ENCODE results near the gene SFMBT2.
"Not testable (repeated sequence)": the region's sequence is repeated elsewhere in the genome, so short reads cannot be mapped to it uniquely, and the experiment has no call there.

Gene SFMBT2

DNA sequence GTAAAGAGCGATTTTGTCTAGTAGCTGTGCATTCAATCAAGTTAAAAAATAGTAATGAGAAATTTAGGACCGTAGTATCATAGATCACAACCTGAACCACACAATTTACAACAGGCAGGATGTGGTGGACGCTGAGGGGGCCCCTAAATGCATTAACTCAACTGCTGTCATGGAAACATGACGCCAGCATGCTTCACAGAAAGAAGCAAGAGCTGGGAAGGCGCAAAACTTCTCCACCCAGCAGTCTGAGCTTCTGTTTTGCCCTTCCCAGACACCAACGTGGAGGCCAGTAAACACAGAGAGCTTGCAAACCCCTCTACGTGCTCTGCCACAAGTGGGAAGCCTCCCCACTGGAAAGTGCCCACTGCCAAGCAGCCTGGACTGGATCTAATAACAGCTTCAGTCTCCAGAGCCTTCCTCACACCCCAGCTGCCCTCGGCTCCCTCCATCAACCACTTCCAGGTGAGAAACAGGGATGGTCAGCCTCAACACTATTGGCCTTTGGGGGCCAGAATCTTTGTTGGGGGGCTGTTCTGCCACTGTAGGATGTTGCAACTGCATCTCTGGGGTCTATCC lies 151.8 kb downstream of the SFMBT2 start:
- DNase-seq = no peak

DNA sequence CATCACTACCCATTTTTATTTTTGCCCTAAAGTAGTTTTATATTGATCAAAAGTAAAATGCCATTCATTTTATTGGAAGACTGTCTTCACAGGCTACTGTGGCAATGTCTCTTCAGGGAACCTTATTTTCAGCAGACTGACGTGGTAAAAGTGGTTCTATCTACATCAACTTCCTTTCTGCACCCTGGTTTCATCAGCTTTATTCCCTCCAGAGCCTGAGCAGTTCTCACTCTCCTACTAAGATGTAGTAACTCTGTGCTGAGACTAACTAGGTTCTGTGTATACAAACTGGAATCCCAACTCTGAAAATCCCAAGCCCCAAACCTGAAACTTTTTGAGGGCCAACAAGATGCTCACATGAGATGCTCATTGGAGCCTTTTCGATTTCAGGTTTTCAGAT lies 155.3 kb downstream of the SFMBT2 start:
- DNase-seq = no peak

DNA sequence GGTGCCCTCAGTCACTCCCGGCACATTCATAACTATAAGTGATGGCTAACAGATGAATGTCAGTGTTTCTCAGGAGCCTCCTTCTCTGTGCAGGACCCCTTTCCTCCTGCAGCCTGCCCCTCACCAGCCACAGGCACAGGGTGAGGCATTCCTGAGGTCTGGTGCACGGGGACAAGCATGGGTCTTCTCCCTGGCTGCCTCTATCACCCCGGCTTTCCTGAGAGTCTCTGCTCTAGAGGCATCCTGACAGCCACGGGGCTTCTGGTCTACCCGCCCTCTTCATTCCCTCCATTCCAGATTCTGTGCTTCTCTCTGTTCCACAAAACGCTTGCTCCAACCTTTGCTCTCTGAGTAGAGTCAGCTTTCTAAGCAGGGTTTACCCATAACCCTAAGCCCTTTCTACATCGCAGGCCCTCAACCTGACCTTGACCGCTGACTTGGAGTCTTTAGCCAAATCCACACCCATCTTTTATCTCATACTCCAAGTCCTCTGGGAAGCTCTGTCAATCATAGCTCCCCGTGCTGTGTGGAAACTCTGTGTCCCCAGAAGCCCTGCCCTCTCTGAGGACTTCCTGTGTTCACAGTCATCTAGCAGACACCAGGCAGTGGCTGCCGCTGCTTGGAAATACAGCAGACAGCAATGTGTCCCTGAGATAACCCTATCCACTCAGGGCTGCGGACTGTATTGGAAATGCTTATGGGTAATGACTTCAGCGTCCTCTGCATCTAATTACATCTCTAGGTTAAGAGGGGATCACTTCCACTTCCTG lies 159.0 kb downstream of the SFMBT2 start:
- no peak for DNase-seq

DNA sequence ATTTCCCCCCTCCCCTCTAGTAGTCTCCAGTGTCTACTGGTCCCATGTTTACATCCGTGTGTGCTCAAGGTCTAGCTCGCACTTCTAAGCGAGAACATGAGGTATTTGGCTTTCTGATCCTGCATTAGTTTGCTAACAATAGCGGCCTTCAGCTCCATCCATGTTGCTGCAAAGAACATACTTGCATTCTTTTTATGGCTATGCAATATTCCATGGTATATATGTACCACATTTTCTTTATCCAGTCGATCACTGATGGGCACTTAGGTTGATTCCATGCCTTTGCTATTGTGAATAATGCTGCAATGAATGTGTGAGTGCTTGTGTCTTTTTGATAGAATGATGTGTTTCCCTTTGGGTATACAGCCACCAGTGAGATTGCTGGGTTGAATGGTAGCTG lies 160.6 kb downstream of the SFMBT2 start:
- DNase-seq = no peak

DNA sequence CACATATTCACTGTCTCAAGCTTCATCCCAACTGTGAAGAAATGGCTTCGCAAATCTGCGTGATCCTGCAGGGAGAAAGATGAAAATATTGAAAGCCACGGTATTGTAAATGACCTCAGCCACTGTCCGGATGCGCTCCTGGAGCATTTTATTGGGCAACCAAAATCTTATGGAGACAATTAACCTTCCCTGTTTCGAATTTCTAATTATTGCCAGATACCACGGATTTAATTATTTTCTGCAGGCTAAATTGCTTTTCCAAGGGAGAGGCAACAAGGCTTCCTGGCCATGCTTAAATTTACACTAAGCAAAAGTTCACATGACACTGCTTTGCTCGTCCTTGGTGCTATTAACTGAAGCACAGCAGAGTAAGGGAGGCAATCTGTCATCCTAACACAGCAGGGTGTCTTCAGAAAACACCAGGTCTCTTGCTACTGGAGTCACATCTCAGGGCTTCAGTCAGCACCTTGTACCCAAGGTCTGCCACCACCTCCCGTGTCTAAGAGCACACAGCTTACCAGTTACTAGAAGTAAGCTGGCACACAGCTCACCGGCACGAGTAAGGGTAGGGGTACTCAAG lies 162.2 kb downstream of the SFMBT2 start:
- DNase-seq = no peak

DNA sequence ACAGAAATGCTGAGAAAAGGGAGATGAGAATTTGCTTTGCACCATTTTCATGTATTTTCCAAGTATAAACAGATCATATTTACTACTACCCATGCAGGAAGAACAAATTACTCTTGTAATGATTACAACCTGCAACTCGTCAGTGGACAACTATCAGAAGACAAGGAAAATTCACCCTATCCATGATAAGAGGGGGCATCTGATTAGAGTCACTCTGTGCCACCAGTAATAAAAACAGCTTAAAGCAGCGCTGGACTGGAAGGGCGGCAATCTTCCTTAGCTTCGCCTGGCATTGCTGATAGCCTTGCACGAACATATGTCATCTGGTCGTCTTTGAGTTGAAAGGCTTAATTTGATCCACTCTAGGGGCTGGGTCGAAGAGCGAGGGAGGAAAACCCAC lies 162.7 kb downstream of the SFMBT2 start:
- no peak for DNase-seq

DNA sequence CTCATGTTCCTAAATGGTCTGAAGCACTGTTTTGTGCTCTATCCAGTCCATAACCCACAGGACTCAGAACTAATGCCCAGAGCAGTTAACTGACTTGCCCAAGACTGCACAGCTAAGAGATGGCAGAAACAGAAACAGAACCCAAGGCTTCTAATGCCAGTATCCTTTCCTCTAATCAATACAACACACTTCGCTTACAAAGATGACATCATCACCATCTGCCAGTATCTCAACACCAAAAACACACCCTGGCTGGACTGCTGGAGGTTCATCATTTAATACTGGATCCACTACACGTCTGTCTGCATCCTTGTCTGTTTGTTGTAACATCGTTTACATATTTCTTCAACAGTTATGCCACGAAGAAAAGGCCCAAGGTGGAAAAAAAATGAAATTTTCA lies 165.3 kb downstream of the SFMBT2 start:
- no peak for DNase-seq

DNA sequence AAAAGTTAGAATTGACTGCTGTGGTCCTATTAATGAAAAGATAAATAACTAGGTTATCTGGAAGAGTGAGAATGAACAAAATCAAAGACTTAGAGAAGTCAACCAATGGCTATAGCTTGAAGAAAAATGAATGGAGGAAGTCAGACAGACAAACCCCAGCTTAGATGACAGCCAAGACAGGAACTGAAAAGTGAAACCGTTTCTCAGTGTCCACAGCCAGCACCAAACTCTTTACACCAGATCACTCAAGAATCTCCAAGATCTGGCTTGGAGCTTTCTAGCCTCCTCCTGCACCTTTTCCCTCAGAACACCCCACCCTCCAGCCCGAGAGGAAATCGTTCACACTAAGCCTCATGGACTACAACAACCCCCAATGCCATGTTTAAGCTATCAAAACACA lies 167.0 kb downstream of the SFMBT2 start:
- DNase-seq = no peak

DNA sequence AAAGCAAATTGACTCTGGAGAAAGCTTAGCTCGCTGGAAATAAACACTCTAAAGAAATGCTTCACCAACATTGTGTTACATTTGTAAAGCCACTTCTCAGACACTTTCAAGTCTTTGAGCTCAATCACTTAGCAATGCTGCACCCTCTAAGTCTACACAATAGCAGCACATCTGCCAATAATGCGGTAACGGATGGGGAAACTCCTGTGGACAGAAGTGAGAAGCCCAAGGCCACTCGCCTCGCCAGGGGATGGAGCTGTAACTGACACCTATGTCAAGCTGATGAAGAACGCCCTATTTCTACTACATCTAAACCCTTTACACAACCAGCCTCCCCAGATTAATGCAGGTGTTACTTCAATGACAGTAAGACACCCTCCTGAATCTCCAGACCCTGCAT lies 167.7 kb downstream of the SFMBT2 start:
- no peak for DNase-seq

DNA sequence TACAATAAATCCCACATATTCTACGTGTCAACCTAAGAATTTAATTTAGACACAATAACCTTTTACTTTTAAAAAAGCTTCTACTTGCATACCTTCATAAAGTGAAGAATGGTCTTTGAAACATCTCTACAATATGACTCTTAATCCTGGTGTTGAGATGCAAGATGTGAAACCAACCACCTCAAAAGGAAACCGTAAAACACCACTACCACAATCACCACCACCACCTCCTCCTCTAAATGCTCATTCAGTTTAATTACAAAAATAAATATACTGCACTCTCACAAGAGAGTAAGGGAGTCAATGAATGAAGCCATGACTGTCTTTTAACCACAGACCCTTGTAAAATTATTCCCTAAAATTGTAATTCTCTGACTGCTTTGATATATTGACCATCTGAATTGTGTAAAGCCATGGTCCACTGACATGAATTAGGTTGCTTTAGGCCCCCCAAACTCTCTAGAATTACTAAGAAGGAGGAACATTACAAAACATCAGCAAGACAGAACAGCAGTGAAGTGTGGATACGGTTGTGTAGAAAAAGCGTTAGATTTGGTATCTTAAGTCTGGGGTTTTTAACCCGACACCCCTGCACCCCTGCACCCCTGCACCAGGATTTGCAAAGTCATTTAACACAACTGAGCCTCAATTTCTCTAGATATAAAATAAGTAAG lies 171.4 kb downstream of the SFMBT2 start:
- DNase-seq = no peak

DNA sequence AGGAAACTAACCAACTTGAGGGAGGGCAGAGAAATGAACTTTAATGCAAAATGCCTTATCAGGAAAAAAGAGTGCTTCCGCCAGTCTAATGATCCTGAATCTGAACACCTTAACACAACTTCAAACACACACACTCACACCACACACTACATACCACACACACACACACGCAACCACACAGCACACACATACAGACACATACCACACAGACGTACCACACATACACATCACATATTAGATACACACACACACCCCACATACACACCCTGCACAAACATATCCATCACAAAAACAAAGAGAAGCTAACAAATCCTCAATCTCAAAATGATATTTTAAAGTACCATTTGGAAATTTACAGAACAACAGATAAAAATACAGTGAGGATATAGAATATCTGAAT lies 175.5 kb downstream of the SFMBT2 start:
- no peak for DNase-seq

DNA sequence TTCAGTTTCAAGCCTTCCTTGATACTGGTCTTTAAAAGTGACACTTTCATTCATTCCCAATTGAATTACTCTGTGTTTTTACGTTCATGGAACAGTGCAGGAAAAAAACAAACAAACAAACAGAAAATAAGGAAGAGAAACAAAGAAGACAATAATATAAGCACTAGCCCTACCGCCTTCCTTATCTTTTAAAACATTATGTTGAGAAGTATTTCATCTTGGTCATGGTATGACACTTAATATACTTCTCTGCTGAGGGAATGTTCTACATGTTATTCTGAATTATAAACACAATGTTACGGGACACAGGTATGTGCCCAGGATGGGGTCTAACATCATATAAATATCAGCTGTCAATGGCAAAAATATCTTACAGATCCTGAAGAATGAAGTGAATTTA lies 176.7 kb downstream of the SFMBT2 start:
- DNase-seq = no peak

DNA sequence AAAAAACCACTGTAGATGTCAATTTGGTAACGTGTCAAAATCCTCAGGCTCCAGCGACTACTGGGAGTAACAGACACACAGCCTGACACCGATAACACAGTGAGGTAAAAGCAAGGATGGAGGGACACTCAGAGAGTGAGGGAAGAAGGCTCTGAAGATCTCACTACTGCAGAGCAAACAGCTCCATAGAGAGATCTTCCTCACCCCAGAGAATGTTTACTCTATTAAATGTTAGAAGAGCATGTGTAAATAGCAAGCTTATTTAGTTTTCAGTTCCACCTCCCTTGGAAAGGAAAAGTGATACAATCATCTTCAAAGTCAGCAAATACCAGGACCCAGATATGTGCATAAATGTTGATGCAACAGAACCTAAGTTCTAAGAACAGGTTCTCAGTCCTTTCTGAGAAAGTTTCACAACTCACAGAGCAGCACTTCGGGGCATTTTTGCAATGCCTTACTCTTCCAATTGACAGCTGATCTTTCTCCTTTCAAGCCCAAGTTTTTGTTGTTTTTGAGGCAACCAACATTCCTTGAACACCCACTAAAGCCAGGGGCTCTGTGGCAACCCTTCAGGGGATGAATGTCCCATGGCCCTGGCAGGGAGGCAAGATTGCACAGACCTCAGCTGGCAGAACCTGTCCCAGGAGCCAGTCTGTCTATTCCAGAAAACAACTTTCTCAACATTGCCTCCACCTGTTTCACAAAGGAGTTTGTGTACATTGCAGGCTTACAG lies 177.4 kb downstream of the SFMBT2 start:
- no peak for DNase-seq

DNA sequence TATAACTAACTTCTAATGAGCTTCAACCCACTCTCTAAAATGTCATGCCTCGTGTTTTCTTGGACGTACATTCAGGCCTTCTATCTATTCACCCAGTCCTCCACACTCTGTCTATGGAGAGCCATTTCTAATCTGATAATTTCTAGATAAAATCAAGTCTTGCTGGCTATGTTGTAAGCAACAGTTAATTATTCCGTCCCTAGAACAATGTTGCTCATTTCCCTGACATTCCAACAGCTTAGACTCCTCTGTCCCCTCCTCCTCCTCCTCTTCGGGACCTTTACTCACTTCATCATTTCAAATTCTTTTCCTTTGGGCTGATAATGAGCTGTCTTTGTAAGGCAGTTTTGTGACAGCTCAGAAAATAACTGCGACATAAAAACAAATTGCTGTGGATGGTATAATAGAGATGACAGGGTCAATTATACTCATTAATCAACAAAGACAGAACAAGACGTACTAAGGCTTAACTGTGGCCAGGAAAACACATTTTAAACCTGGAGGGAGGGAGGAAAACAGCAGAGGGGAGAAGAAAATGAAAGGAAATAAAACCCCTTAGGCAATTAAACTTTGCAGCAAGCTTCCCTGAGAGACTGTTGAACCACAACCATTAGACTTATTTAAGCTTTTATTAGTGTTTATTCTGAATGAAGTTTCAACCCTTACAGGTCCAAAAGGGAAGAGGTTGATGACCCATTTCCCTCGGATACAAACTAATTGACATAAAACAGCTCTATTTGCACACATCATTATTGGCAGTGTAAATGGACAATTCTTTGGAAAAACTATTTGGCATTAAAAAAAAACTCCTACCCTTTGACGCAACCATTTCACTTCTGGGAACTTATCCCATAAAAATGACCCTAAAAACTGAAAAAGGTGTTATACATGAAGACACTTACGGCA lies 179.1 kb downstream of the SFMBT2 start:
- DNase-seq = no peak

DNA sequence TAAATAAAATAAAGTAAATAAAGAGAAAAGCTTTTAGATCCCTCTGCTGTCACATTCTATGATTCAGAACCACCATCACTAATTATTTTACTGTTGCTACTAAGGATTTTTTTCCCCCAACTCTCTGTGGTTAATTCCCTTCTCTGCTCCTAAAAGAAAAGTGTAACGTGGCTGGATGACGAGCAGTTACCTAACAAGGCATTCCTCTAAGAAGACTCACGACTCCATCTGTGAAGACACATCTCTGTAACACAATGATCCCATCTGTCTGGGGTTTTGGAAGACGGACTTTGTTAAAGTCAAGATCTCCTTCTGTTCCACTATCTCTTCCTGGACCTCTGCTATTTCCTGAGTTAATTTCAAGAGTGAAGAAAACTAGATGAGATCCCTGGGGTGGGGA lies 179.9 kb downstream of the SFMBT2 start:
- no peak for DNase-seq

DNA sequence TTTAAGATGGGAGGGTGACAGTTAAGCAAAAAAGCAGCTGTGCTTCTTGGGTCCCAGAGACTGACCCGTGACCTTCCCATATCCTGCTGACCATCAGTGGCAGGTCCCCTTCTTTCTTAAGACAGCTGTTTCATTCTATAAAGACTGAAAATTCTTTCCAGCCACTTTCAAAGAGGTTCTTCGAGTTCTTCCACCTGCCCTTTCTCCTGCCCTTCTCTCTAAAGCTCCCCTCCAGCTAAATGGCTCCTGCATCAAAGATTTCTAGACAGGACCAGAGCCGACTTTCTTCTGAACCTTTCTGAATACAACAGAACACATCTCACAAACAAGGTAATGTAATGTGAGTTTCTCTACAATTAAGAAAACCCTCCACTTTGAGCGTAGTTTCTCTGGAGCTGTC lies 180.8 kb downstream of the SFMBT2 start:
- DNase-seq = no peak

DNA sequence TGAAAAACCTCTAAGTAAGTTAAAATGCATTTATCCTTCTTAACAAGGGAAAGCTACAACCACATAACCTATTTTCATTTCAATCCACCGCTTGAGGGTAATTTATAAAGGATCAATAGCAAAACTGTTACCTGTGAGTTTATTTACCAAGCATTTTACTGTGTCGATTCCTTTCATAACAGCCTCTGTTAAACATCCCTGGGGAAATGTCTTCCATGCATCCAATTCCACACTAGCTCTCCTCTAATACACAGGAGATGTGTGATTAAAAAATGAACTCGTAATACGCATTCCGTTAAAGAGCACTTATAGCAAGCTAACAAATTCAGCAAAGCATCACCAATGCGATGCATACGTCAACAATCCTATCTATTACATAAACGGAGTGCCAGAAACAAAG lies 185.7 kb downstream of the SFMBT2 start:
- no peak for DNase-seq

DNA sequence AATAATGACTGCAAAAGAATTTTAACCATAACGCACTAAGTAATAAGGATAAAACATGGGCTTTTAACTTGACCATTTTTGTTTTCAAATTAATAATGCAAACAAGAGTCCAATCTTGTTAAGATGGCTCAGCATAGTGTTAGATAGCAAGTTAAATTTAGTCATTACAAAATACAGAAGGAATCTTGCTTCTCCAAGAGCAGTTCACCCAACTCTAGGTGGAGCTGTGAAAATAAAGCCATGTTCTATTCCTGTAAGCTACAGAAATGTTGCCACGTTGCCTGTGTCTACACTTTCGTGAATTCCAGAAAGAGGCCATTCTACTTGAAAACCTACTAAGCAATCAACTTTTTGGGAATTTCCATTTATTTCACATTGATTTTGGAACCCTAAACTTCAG lies 191.9 kb downstream of the SFMBT2 start:
- DNase-seq = peak; percentile 25

DNA sequence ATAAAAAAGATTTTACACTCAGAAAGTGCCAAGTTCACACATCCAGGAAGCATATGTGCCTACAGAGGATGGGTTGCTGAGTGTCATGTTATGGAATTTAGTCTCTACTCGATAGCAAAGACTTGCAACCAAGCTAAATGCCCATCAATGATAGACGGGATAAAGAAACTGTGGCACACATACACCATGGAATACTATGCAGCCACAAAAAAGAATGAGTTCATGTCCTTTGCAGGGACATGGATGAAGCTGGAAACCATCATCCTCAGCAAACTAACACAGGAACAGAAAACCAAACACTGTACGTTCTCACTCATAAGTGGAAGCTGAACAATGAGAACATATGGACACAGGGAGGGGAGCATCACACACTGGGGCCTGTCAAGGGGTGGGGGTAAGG lies 198.1 kb downstream of the SFMBT2 start:
- not testable (repeated sequence) for DNase-seq

DNA sequence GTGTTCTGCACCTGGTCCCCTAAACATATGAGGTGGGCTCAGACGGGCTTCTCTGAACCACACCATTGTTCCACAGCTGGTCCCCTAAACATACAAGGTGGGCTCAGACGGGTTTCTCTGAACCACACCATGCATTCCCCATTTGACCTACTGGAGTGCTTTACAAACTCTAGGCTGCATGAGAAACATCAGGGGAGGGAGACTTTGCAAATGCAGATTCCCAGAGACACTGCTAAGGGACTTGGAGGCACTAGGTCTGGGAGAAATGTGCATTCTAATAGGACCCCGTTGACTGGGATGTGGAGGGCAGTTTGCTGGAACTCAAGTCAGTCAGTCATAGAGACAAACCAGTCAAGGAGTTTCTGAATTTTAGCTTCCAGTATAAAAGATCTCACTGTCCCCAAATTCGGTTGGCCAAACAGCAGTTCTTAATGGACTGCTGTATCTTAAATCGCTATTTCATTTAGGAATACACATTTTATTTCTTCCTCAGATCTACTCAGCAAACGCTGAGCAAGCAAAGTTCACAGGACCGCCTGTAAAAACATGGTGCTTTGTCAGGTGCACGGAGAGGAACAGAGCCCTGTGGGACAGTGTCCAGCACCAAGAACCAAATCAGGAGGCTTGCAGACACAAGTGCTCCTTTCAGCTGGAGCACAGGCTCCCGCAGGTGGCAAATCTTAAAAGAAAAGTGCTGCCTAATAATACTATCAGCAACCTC lies 198.8 kb downstream of the SFMBT2 start:
- DNase-seq = no peak

DNA sequence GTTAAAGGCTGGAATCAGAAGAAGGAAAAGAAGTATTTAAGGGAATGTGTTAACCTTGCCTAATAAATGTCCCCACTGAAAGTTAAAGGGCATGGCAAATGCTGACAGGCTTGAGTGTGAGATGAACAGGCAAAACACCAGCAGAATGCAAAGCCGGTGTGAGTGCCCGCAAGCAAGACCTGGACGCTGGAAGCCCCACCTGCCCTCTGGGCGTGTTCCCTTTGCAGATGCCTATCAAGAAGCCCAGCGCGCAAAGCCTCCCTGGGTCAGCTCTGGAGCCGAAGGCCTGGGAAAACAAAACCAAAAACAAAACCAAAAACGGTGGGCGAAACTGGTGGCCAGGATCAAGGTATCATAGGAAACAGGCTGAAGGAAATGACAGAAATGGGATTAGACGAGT lies 200.3 kb downstream of the SFMBT2 start:
- DNase-seq = no peak

DNA sequence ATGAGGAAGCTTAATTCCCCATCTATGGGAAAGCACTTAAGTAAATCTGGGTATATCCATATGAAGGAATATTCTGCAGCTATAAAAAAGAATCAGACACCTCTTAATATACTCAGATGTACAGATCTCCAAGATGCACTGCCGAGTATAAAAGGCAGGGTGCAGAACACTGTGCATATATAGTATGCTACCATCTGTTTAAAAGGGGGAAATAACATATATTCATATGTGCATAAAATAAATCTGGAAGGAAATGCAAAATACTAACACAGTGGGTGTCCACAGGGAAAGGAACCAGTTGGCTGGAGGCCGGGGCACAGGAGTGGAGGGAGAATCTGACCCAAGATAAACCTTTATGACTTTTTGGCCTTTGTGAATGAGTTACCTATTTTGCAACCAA lies 201.4 kb downstream of the SFMBT2 start:
- no peak for DNase-seq

Measured in kidney glomerular epithelial cell (primary cell).